HG03469 (cell line): ENCODE measurements around the gene SLC66A1.
"Not testable (repeated sequence)": the region's sequence is repeated elsewhere in the genome, so short reads cannot be mapped to it uniquely, and the experiment has no call there.

Experiments used
- ATAC-seq: cut with Tn5 transposase; IDR thresholded peaks from one replicate; pipeline ENCODE4 v1.9.1; 2021; ENCODE audit warnings: mild to moderate bottlenecking, moderate library complexity, moderate number of reproducible peaks; ENCODE audit not compliant: unreplicated experiment

The SLC66A1 gene

GRCh38 chr1:19304081-19304480 lies 8.0 kb upstream of the SLC66A1 start:
- not testable (repeated sequence) for ATAC-seq

GRCh38 chr1:19305880-19306279 lies 6.2 kb upstream of the SLC66A1 start:
- no peak for ATAC-seq

- ATAC-seq = no peak
Observed at GRCh38 chr1:19306941-19307340, 5.2 kb upstream of the SLC66A1 start.

GRCh38 chr1:19307794-19308508 lies 4.2 kb upstream of the SLC66A1 start:
- ATAC-seq = no peak

GRCh38 chr1:19308509-19308907 lies 3.6 kb upstream of the SLC66A1 start:
- no peak for ATAC-seq

GRCh38 chr1:19309123-19309813 lies 2.9 kb upstream of the SLC66A1 start:
- ATAC-seq = no peak

GRCh38 chr1:19310061-19310460 lies 2.1 kb upstream of the SLC66A1 start:
- no peak for ATAC-seq

GRCh38 chr1:19310720-19311502 lies 1.2 kb upstream of the SLC66A1 start:
- no peak for ATAC-seq

GRCh38 chr1:19311503-19311930 lies 609 bp upstream of the SLC66A1 start:
- ATAC-seq = peak; percentile 18

GRCh38 chr1:19312782-19313635 lies 883 bp downstream of the SLC66A1 start:
- ATAC-seq = no peak

- ATAC-seq = no peak
Observed at GRCh38 chr1:19313636-19313959, 1.5 kb downstream of the SLC66A1 start.

- no peak for ATAC-seq
Observed at GRCh38 chr1:19313961-19314882, 2.1 kb downstream of the SLC66A1 start.

- ATAC-seq = no peak
Observed at GRCh38 chr1:19315378-19316198, 3.5 kb downstream of the SLC66A1 start.

GRCh38 chr1:19317126-19317910 lies 5.2 kb downstream of the SLC66A1 start:
- ATAC-seq = no peak

- ATAC-seq = no peak
Observed at GRCh38 chr1:19319196-19319595, 7.1 kb downstream of the SLC66A1 start.

GRCh38 chr1:19321071-19321470 lies 8.9 kb downstream of the SLC66A1 start:
- ATAC-seq = no peak

- no peak for ATAC-seq
Observed at GRCh38 chr1:19322481-19322880, 10.4 kb downstream of the SLC66A1 start.

GRCh38 chr1:19323987-19324664 lies 12.0 kb downstream of the SLC66A1 start:
- no peak for ATAC-seq
